ENCODE measurements around the gene BRSK1.

GRCh38 chr19:55344444-55344843 lies 60.6 kb downstream of the BRSK1 start:
- no peak for TF ChIP-seq CTCF (IDR thresholded peaks at IDR 0.05; ENCODE audit: low read depth, low read length, poor library complexity, severe bottlenecking)
- TF ChIP-seq EZH2phosphoT487 (IDR thresholded peaks at IDR 0.05; ENCODE audit: borderline replicate concordance, low read length) = no peak

Measured in DOHH2 (cell line).